Nephron (organoid): ENCODE data around the gene RSPH6A.
"Not testable (repeated sequence)": the region's sequence is repeated elsewhere in the genome, so short reads cannot be mapped to it uniquely, and the experiment has no call there.

Experiments
- H3K27ac Mint-ChIP-seq, 3 experiments: 2 replicates each; pipeline ENCODE4 v1.8.0; 2020; ENCODE audit warnings: mixed read lengths in 3 of 3, mild to moderate bottlenecking in 2 of 3, moderate library complexity in 1 of 3
- H3K27me3 Mint-ChIP-seq: 2 replicates; pipeline ENCODE4 v1.8.0; 2021; ENCODE audit warnings: low read depth, mild to moderate bottlenecking, moderate library complexity, mixed read lengths
- H3K36me3 Mint-ChIP-seq: 2 replicates; pipeline ENCODE4 v1.8.0; 2020; ENCODE audit warnings: low read depth, mixed read lengths
- H3K4me1 Mint-ChIP-seq: 2 replicates; pipeline ENCODE4 v1.8.0; 2020; ENCODE audit warnings: mixed read lengths
- H3K4me3 Mint-ChIP-seq, 3 experiments: 2 replicates each; pipeline ENCODE4 v1.8.0; 2020; ENCODE audit warnings: mild to moderate bottlenecking in 3 of 3, mixed read lengths in 3 of 3, moderate library complexity in 2 of 3
- H3K9me3 Mint-ChIP-seq: 2 replicates; pipeline ENCODE4 v1.8.0; 2020; ENCODE audit warnings: mixed read lengths
- TF ChIP-seq, protein P1 (sequence below), 3 experiments: fragments of 200-600 bp; sonication (generic); IDR thresholded peaks; one replicate each; pipeline ENCODE4 v1.5.0; 2021; ENCODE audit warnings: antibody characterized with exemption in 3 of 3; ENCODE audit not compliant: unreplicated experiment in 3 of 3

The RSPH6A gene

DNA sequence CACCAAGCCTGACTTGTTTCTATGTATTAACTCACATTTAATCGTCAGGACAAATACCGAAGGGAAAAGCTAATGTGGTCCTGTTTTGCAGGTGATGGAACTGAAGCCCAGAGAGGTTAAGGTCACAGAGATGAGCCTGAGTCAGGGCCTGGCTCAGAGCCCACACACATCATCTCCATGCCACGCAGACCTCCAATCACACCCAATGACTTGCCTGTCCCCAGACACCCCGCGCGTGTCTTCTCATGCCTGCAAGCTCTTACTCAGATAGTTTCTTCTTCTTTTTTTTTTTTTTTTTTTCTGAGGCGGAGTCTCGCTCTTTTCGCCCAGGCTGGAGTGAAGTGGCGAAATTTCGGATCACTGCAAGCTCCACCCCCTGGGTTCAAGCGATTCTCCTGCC, 62.5 kb downstream of the RSPH6A start:
- TF ChIP-seq, protein P1, sequence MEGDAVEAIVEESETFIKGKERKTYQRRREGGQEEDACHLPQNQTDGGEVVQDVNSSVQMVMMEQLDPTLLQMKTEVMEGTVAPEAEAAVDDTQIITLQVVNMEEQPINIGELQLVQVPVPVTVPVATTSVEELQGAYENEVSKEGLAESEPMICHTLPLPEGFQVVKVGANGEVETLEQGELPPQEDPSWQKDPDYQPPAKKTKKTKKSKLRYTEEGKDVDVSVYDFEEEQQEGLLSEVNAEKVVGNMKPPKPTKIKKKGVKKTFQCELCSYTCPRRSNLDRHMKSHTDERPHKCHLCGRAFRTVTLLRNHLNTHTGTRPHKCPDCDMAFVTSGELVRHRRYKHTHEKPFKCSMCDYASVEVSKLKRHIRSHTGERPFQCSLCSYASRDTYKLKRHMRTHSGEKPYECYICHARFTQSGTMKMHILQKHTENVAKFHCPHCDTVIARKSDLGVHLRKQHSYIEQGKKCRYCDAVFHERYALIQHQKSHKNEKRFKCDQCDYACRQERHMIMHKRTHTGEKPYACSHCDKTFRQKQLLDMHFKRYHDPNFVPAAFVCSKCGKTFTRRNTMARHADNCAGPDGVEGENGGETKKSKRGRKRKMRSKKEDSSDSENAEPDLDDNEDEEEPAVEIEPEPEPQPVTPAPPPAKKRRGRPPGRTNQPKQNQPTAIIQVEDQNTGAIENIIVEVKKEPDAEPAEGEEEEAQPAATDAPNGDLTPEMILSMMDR (IDR thresholded peaks at IDR 0.05; ENCODE audit: unreplicated experiment in 3 of 3) = no peak

DNA sequence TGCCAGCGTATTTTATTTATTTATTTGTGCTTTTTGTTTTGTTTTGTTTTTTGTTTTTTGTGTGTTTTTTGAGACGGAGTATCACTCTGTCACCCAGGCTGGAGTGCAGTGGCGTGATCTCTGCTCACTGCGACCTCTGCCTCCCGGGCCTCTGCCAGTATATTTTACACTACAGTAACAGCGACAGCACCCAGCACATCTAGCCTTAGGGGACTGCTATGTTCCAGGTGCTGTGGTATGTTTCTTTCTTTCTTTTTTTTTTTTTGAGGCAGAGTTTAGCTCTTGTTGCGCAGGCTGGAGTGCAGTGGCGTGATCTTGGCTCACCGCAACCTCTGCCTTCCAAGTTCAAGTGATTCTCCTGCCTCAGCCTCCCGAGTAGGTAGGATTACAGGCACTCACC, 63.6 kb downstream of the RSPH6A start:
- not testable (repeated sequence) for H3K27ac Mint-ChIP-seq, H3K9me3 Mint-ChIP-seq, H3K36me3 Mint-ChIP-seq, H3K27me3 Mint-ChIP-seq, H3K4me3 Mint-ChIP-seq, H3K4me1 Mint-ChIP-seq

More for the DNA sequence above, 62.5 kb downstream of the RSPH6A start:
- peaks cover 2% of the 10 kb centered on the region for H3K27me3 Mint-ChIP-seq
- no peaks in the 10 kb centered on the region for H3K36me3 Mint-ChIP-seq
- H3K4me3 Mint-ChIP-seq = no peak overlapping the region
- H3K9me3 Mint-ChIP-seq = no peaks in the 10 kb centered on the region
- no peak overlapping the region for H3K27ac Mint-ChIP-seq
- no peaks in the 10 kb centered on the region for H3K4me1 Mint-ChIP-seq

DNA sequence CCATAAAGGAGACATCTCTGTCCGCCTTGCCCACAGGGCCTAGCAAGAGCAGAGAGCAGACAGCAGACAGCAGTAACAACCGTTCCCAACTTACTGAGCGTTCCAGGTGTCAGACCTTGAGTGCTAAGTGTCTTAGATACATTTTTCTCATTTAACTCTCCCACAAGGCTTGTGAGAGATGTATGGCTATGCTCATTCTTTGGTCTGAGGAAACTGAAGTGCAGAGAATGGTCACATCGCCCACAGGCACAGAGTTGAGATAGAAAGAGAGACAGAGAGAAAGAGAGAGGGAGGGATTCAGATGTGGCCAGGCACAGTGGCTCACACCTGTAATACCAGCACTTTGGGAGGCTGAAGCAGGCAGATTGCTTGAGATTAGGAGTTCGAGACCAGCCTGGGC, 67.6 kb downstream of the RSPH6A start:
- H3K4me3 Mint-ChIP-seq = no peak overlapping the region
- TF ChIP-seq, protein P1 (IDR thresholded peaks at IDR 0.05; ENCODE audit: unreplicated experiment in 3 of 3) = no peak
- no peaks in the 10 kb centered on the region for H3K9me3 Mint-ChIP-seq
- H3K36me3 Mint-ChIP-seq = no peaks in the 10 kb centered on the region
- H3K27me3 Mint-ChIP-seq = peaks cover 5% of the 10 kb centered on the region
- no peaks in the 10 kb centered on the region for H3K4me1 Mint-ChIP-seq
- H3K27ac Mint-ChIP-seq = no peak overlapping the region

DNA sequence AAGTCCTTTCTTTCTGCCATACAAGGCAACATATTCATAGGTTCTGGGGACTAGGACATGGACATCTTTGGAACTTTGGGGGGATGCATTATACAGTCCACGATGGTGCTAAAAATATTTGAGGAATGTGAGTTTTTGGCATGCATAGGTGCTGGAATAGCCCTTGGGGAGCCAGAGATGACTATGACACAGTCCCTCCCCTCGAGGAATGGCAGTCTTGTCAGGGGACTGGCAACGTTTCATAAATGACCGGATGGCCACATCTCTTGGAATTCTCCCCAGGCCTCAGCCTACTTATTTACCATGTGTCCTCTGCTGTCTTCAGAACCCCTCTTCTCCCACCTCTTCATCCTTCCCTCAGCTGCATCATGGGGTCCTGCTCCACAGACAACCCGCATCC, 68.2 kb downstream of the RSPH6A start:
- Mint-ChIP-seq H3K27me3 (peaks cover 5% of the 10 kb centered on the region), H3K27ac (no peak overlapping the region), H3K4me1 (no peaks in the 10 kb centered on the region), H3K36me3 (no peaks in the 10 kb centered on the region), H3K9me3 (no peaks in the 10 kb centered on the region), H3K4me3 (no peak overlapping the region)
- TF ChIP-seq, protein P1 (IDR thresholded peaks at IDR 0.05; ENCODE audit: unreplicated experiment in 3 of 3) = no peak
